HepG2 (cell line): ENCODE data around the gene KATNB1. TPM values are rescaled to one million over a fixed set of nuclear protein-coding genes. Genes with fewer than 3 reads are reported as not detected.
A peak's percentile ranks its signal among the peaks of the same experiment; 100 is the strongest.

ENCODE experiments used
- GTF2F1 ChIP-seq: fragments of 150-350 bp; IDR thresholded peaks from 2 replicates; pipeline ENCODE4 v1.6.1; 2014; ENCODE audit warnings: low read length
- KLF16 ChIP-seq, 2 experiments: sonication (generic) in 1 of 2; formaldehyde crosslinking in 1 of 2; IDR thresholded peaks; 2 replicates each; pipeline versions ENCODE4 v1.6.1 to v1.8.0; 2016 to 2023; ENCODE audit warnings: missing genetic modification reagents in 2 of 2, missing compliant biosample characterization in 1 of 2
- NFKB2 ChIP-seq: sonication (generic); formaldehyde crosslinking; IDR thresholded peaks from 2 replicates; pipeline ENCODE4 v1.4.0; 2020; ENCODE audit warnings: missing genetic modification reagents, borderline replicate concordance
- POLR2A ChIP-seq, 2 experiments: IDR thresholded peaks; 2 replicates each; pipeline ENCODE4 v1.6.1; 2011; ENCODE audit warnings: low read depth in 2 of 2, low read length in 2 of 2, mild to moderate bottlenecking in 1 of 2, moderate library complexity in 1 of 2; ENCODE audit not compliant: insufficient read depth in 1 of 2
- SALL1 ChIP-seq: sonication (generic); formaldehyde crosslinking; IDR thresholded peaks from 2 replicates; pipeline ENCODE4 v1.8.0; 2022; ENCODE audit warnings: mild to moderate bottlenecking, missing genetic modification reagents
- SIN3B ChIP-seq: fragments of 150-350 bp; IDR thresholded peaks from 2 replicates; pipeline ENCODE4 v1.6.1; 2014; ENCODE audit warnings: low read length
- ZNF563 ChIP-seq: sonication (generic); formaldehyde crosslinking; IDR thresholded peaks from 2 replicates; pipeline ENCODE4 v1.8.0; 2022; ENCODE audit warnings: mild to moderate bottlenecking, moderate library complexity, missing genetic modification reagents
- ZNF816 ChIP-seq: sonication (generic); formaldehyde crosslinking; IDR thresholded peaks from 2 replicates; pipeline ENCODE4 v1.8.0; 2022; ENCODE audit warnings: missing genetic modification reagents, mild to moderate bottlenecking, borderline replicate concordance
- ZNF850 ChIP-seq: sonication (generic); formaldehyde crosslinking; conservative IDR thresholded peaks from 2 replicates; pipeline ENCODE4 v1.9.0; 2021; ENCODE audit warnings: mild to moderate bottlenecking, missing genetic modification reagents
- polyA plus RNA-seq, 8 experiments: library from polyadenylated mRNA; depleted of rRNA in 3 of 8; stranded (reverse) in 7 of 8; unstranded in 1 of 8; fragments of >200 nt; fragmentation: Illumina TruSeq in 4 of 8; extraction: Trizol in 4 of 8; gene quantifications; 2 replicates each; pipeline versions ENCODE4 v1.2.1 to v1.2.3, GENCODE V29; 2011 to 2016; ENCODE audit warnings: low read depth in 4 of 8, missing spikeins in 1 of 8, mixed read lengths in 1 of 8; ENCODE audit not compliant: insufficient read depth in 1 of 8
- total RNA-seq, 5 experiments: library from RNA; depleted of rRNA; stranded (reverse); fragments of >200 nt; fragmentation: Illumina TruSeq; extraction: Trizol; gene quantifications; 2 replicates each; pipeline ENCODE4 v1.2.3, GENCODE V29; 2016; ENCODE audit warnings: low read depth in 1 of 5
- TF ChIP-seq, protein P1 (sequence below): sonication (generic); formaldehyde crosslinking; IDR thresholded peaks from 2 replicates; pipeline ENCODE4 v1.5.0; 2020; ENCODE audit warnings: missing genetic modification reagents
- TF ChIP-seq, protein P2 (sequence below): sonication (generic); formaldehyde crosslinking; IDR thresholded peaks from 2 replicates; pipeline ENCODE4 v1.5.1; 2020; ENCODE audit warnings: mild to moderate bottlenecking, missing genetic modification reagents, borderline replicate concordance
- TF ChIP-seq, protein P3 (sequence below): sonication (generic); formaldehyde crosslinking; IDR thresholded peaks from 2 replicates; pipeline ENCODE4 v1.4.0; 2020; ENCODE audit warnings: missing genetic modification reagents
- TF ChIP-seq, protein P4 (sequence below): sonication (generic); formaldehyde crosslinking; IDR thresholded peaks from 2 replicates; pipeline ENCODE4 v1.4.0; 2020; ENCODE audit warnings: low read depth, missing genetic modification reagents
- TF ChIP-seq, protein P5 (sequence below): IDR thresholded peaks from 2 replicates; pipeline ENCODE4 v1.6.1; 2016; ENCODE audit warnings: low read depth, control low read depth
- TF ChIP-seq, protein P6 (sequence below): sonication (generic); formaldehyde crosslinking; IDR thresholded peaks from 2 replicates; pipeline ENCODE4 v1.8.1; 2023; ENCODE audit warnings: mild to moderate bottlenecking, missing genetic modification reagents
- TF ChIP-seq, protein P7 (sequence below): sonication (generic); formaldehyde crosslinking; IDR thresholded peaks from 2 replicates; pipeline ENCODE4 v1.8.0; 2022; ENCODE audit warnings: missing genetic modification reagents, mild to moderate bottlenecking, moderate library complexity, borderline replicate concordance

The KATNB1 gene
- total and polyA plus RNA-seq, 2 of the 13 experiments (the other 11 are each of a cell fraction or from before 2014, with no cell fraction given), result 31.5 to 43.5 TPM

DNA sequence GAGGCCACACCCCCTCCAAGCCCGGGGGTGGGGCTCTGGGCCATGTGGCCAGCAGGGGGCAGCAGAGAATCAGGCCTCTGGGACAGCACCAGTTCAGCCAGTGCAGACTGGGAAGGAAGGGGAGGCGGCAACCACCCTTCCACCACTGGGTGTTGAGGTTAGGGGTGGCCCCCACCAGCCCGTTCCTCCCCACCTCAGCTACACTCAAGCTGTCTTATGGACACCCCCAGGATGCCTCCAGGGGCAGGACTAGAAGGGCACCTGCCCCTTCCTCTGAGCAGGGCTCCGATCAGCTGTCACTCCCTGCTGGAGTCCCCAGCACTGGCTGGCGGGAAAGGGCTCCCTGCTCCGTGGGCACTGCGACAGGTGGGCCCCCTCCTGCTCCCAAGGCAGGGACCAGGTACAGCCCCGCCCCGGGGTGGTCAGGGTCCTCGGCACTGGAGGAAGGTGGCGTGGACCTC lies 21.8 kb downstream of the KATNB1 start (continued):
- TF ChIP-seq, protein P1, sequence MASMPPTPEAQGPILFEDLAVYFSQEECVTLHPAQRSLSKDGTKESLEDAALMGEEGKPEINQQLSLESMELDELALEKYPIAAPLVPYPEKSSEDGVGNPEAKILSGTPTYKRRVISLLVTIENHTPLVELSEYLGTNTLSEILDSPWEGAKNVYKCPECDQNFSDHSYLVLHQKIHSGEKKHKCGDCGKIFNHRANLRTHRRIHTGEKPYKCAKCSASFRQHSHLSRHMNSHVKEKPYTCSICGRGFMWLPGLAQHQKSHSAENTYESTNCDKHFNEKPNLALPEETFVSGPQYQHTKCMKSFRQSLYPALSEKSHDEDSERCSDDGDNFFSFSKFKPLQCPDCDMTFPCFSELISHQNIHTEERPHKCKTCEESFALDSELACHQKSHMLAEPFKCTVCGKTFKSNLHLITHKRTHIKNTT (CRISPR knock-in tag), result no peak
- TF ChIP-seq SALL1 (CRISPR knock-in tag) (peak; percentile 62), SIN3B (no peak), KLF16 (CRISPR knock-in tag; IDR thresholded peaks at IDR 0.05) (peak in 1 of 2 experiments; percentile 94; a peak in 2 of 4 replicates), ZNF816 (CRISPR knock-in tag) (no peak), ZNF563 (CRISPR knock-in tag) (no peak), ZNF850 (CRISPR knock-in tag) (no peak), POLR2A (IDR thresholded peaks at IDR 0.05; ENCODE audit: insufficient read depth in 1 of 2, low read depth in 2 of 2, low read length in 2 of 2) (no peak), GTF2F1 (no peak), NFKB2 (CRISPR knock-in tag) (no peak)
- TF ChIP-seq, protein P2, sequence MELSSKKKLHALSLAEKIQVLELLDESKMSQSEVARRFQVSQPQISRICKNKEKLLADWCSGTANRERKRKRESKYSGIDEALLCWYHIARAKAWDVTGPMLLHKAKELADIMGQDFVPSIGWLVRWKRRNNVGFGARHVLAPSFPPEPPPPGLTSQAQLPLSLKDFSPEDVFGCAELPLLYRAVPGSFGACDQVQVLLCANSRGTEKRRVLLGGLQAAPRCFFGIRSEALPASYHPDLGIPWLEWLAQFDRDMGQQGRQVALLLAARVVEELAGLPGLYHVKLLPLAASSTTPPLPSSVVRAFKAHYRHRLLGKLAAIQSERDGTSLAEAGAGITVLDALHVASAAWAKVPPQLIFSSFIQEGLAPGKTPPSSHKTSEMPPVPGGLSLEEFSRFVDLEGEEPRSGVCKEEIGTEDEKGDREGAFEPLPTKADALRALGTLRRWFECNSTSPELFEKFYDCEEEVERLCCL, result no peak
- TF ChIP-seq, protein P3, sequence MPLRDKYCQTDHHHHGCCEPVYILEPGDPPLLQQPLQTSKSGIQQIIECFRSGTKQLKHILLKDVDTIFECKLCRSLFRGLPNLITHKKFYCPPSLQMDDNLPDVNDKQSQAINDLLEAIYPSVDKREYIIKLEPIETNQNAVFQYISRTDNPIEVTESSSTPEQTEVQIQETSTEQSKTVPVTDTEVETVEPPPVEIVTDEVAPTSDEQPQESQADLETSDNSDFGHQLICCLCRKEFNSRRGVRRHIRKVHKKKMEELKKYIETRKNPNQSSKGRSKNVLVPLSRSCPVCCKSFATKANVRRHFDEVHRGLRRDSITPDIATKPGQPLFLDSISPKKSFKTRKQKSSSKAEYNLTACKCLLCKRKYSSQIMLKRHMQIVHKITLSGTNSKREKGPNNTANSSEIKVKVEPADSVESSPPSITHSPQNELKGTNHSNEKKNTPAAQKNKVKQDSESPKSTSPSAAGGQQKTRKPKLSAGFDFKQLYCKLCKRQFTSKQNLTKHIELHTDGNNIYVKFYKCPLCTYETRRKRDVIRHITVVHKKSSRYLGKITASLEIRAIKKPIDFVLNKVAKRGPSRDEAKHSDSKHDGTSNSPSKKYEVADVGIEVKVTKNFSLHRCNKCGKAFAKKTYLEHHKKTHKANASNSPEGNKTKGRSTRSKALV (CRISPR knock-in tag), result no peak
- TF ChIP-seq, protein P4, sequence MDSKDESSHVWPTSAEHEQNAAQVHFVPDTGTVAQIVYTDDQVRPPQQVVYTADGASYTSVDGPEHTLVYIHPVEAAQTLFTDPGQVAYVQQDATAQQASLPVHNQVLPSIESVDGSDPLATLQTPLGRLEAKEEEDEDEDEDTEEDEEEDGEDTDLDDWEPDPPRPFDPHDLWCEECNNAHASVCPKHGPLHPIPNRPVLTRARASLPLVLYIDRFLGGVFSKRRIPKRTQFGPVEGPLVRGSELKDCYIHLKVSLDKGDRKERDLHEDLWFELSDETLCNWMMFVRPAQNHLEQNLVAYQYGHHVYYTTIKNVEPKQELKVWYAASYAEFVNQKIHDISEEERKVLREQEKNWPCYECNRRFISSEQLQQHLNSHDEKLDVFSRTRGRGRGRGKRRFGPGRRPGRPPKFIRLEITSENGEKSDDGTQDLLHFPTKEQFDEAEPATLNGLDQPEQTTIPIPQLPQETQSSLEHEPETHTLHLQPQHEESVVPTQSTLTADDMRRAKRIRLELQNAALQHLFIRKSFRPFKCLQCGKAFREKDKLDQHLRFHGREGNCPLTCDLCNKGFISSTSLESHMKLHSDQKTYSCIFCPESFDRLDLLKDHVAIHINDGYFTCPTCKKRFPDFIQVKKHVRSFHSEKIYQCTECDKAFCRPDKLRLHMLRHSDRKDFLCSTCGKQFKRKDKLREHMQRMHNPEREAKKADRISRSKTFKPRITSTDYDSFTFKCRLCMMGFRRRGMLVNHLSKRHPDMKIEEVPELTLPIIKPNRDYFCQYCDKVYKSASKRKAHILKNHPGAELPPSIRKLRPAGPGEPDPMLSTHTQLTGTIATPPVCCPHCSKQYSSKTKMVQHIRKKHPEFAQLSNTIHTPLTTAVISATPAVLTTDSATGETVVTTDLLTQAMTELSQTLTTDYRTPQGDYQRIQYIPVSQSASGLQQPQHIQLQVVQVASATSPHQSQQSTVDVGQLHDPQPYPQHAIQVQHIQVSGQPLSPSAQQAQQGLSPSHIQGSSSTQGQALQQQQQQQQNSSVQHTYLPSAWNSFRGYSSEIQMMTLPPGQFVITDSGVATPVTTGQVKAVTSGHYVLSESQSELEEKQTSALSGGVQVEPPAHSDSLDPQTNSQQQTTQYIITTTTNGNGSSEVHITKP (CRISPR knock-in tag), result peak; percentile 43; the same call in 1 of the 2 replicates
- TF ChIP-seq, protein P5, sequence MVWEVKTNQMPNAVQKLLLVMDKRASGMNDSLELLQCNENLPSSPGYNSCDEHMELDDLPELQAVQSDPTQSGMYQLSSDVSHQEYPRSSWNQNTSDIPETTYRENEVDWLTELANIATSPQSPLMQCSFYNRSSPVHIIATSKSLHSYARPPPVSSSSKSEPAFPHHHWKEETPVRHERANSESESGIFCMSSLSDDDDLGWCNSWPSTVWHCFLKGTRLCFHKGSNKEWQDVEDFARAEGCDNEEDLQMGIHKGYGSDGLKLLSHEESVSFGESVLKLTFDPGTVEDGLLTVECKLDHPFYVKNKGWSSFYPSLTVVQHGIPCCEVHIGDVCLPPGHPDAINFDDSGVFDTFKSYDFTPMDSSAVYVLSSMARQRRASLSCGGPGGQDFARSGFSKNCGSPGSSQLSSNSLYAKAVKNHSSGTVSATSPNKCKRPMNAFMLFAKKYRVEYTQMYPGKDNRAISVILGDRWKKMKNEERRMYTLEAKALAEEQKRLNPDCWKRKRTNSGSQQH (CRISPR knock-in tag), result no peak
- TF ChIP-seq, protein P6, sequence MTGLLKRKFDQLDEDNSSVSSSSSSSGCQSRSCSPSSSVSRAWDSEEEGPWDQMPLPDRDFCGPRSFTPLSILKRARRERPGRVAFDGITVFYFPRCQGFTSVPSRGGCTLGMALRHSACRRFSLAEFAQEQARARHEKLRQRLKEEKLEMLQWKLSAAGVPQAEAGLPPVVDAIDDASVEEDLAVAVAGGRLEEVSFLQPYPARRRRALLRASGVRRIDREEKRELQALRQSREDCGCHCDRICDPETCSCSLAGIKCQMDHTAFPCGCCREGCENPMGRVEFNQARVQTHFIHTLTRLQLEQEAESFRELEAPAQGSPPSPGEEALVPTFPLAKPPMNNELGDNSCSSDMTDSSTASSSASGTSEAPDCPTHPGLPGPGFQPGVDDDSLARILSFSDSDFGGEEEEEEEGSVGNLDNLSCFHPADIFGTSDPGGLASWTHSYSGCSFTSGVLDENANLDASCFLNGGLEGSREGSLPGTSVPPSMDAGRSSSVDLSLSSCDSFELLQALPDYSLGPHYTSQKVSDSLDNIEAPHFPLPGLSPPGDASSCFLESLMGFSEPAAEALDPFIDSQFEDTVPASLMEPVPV, result peak; percentile 67; the same call in 1 of the 2 replicates
- TF ChIP-seq, protein P7, sequence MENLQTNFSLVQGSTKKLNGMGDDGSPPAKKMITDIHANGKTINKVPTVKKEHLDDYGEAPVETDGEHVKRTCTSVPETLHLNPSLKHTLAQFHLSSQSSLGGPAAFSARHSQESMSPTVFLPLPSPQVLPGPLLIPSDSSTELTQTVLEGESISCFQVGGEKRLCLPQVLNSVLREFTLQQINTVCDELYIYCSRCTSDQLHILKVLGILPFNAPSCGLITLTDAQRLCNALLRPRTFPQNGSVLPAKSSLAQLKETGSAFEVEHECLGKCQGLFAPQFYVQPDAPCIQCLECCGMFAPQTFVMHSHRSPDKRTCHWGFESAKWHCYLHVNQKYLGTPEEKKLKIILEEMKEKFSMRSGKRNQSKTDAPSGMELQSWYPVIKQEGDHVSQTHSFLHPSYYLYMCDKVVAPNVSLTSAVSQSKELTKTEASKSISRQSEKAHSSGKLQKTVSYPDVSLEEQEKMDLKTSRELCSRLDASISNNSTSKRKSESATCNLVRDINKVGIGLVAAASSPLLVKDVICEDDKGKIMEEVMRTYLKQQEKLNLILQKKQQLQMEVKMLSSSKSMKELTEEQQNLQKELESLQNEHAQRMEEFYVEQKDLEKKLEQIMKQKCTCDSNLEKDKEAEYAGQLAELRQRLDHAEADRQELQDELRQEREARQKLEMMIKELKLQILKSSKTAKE, result no peak
